Retinal pigment epithelial cell (primary cell): Measurements from ENCODE around the gene XRN2.

Source experiments
- DNase-seq: peaks from one replicate; pipeline ENCODE4 v3.0.0-alpha.2; 2010; ENCODE audit warnings: low read depth
- H3K4me3 ChIP-seq: 2 replicates; pipeline ENCODE4 v1.5.1; 2011; ENCODE audit warnings: mild to moderate bottlenecking, low read length, control low read depth, moderate library complexity
- TF ChIP-seq, protein P1 (sequence below): conservative IDR thresholded peaks from 2 replicates; pipeline ENCODE4 v1.5.1; 2011; ENCODE audit warnings: low read depth, low read length, control low read depth, inconsistent platforms

The XRN2 gene

DNA sequence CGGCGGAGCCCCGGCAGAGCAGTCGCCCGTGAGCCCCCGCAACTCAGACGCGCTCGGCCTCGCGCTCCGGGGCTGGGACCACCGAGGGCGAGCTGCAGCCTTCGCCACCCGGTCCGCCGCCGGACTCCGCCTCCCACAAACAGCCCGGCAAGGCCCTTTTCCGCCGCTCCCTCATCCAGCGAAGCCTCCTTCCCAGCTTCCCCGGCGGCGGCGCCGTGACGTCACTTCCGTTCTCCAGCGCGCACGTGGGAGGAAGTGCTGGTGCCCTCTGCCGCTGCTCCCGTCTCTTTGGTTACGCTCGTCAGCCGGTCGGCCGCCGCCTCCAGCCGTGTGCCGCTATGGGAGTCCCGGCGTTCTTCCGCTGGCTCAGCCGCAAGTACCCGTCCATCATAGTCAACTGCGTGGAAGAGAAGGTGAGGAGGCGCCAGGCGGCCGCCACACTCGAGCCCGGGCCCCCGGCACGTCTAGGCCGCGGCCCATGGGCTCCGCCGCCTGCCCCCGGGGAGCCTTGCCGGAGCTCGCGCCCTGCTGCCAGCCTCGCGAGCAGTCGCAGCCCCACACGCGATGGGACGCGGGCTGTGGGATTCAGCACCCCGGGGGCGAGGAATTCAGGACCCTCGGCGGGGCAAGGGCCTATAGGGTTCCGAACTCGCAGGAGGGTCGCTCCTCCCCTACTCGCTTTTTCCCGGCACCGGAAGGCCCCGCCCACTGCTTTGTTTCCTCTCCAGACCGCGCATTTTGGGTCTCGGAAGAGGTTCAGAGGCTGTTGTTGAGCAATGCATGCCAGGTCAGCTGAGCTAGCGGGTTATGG, at the start of gene XRN2:
Gene XRN2, plus strand, starts transcription at position 271 of the 811 bp plus-strand sequence. Its CDS starts 68 bp downstream, at position 339.
- H3K4me3 ChIP-seq = peak within 1 kb of the TSS; percentile 97
- DNase-seq = peak; percentile 70
- TF ChIP-seq, protein P1, sequence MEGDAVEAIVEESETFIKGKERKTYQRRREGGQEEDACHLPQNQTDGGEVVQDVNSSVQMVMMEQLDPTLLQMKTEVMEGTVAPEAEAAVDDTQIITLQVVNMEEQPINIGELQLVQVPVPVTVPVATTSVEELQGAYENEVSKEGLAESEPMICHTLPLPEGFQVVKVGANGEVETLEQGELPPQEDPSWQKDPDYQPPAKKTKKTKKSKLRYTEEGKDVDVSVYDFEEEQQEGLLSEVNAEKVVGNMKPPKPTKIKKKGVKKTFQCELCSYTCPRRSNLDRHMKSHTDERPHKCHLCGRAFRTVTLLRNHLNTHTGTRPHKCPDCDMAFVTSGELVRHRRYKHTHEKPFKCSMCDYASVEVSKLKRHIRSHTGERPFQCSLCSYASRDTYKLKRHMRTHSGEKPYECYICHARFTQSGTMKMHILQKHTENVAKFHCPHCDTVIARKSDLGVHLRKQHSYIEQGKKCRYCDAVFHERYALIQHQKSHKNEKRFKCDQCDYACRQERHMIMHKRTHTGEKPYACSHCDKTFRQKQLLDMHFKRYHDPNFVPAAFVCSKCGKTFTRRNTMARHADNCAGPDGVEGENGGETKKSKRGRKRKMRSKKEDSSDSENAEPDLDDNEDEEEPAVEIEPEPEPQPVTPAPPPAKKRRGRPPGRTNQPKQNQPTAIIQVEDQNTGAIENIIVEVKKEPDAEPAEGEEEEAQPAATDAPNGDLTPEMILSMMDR = peak; percentile 12

- TF ChIP-seq, protein P1 = no peak
- no peak for DNase-seq
- no peak overlapping the region for H3K4me3 ChIP-seq
These were observed 45.9 kb upstream of the XRN2 start for GRCh38 chr20:21257192-21257591.

GRCh38 chr20:21258411-21258810, 44.7 kb upstream of the XRN2 start:
- DNase-seq = no peak
- H3K4me3 ChIP-seq = no peak overlapping the region
- TF ChIP-seq, protein P1 = no peak

DNA sequence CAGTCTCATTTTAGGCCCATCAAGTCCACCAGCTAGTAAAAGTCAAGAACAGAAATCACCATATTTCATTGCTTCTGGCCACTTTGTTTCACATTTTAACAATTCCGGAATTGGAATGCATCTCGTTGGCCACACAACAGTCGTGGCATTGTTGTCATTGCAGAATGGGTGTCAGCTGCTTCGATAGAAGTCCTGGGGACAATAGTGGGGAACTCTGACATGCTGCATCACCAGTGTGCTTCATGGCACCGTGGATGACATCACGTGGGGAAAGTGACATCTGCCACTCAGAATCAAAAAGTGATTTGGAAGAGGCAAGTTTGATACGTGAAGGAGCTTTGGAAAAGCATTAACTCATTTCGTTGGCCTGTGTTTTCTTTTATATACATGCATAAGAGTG, 43.8 kb upstream of the XRN2 start:
- TF ChIP-seq, protein P1 = no peak
- DNase-seq = no peak

DNA sequence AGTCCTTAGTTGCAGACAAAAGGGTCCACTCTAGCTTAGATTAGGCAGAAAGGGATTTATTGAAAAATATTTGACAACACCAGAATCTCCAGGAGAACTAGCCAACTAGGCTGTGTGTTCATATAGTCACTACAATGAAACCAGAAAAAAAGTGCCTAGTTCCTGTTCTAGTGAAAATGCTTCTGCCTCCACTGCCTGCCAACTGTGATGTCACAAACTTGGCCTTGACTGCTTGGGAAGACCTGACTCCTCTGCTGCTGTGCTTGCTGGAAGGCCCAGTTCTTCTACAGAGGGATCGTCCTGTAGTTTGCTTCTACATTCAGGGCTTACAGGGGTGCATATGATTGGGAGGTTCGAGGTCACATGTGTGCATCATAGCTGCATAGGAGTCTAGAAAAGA, 40.3 kb upstream of the XRN2 start:
- no peak overlapping the region for H3K4me3 ChIP-seq
- TF ChIP-seq, protein P1 = no peak
- no peak for DNase-seq

More for the DNA sequence above, 43.8 kb upstream of the XRN2 start:
- no peak overlapping the region for H3K4me3 ChIP-seq

- TF ChIP-seq, protein P1 = no peak
- DNase-seq = no peak
- no peak overlapping the region for H3K4me3 ChIP-seq
These were observed 37.6 kb upstream of the XRN2 start for GRCh38 chr20:21265261-21266190.
